GM19025 (cell line): Measurements from ENCODE around the gene DYRK2.
"Not testable (repeated sequence)": the region's sequence is repeated elsewhere in the genome, so short reads cannot be mapped to it uniquely, and the experiment has no call there.

ENCODE experiments used
- ATAC-seq: cut with Tn5 transposase; IDR thresholded peaks from one replicate; pipeline ENCODE4 v1.9.1; 2021; ENCODE audit warnings: mild to moderate bottlenecking, low read depth, moderate library complexity; ENCODE audit not compliant: unreplicated experiment

The DYRK2 gene

GRCh38 chr12:67669217-67669933, 20.8 kb downstream of the DYRK2 start:
- no peak for ATAC-seq

GRCh38 chr12:67669934-67670631, 21.5 kb downstream of the DYRK2 start:
- no peak for ATAC-seq

- no peak for ATAC-seq
Measured at GRCh38 chr12:67671419-67671818, 22.9 kb downstream of the DYRK2 start.

GRCh38 chr12:67671892-67672291, 23.3 kb downstream of the DYRK2 start:
- no peak for ATAC-seq

- not testable (repeated sequence) for ATAC-seq
Measured at GRCh38 chr12:67672507-67672906, 24.0 kb downstream of the DYRK2 start.

GRCh38 chr12:67673509-67673908, 25.0 kb downstream of the DYRK2 start:
- ATAC-seq = not testable (repeated sequence)

GRCh38 chr12:67674417-67674816, 25.9 kb downstream of the DYRK2 start:
- no peak for ATAC-seq

- ATAC-seq = no peak
Measured at GRCh38 chr12:67676624-67677023, 28.1 kb downstream of the DYRK2 start.

GRCh38 chr12:67677166-67677565, 28.6 kb downstream of the DYRK2 start:
- ATAC-seq = no peak

- ATAC-seq = no peak
Measured at GRCh38 chr12:67681105-67681778, 32.7 kb downstream of the DYRK2 start.

GRCh38 chr12:67681941-67682620, 33.5 kb downstream of the DYRK2 start:
- ATAC-seq = no peak

- no peak for ATAC-seq
Measured at GRCh38 chr12:67689385-67689784, 40.8 kb downstream of the DYRK2 start.

- no peak for ATAC-seq
Measured at GRCh38 chr12:67690656-67691055, 42.1 kb downstream of the DYRK2 start.

- no peak for ATAC-seq
Measured at GRCh38 chr12:67691220-67691619, 42.7 kb downstream of the DYRK2 start.

- ATAC-seq = no peak
Measured at GRCh38 chr12:67692135-67692534, 43.6 kb downstream of the DYRK2 start.

- ATAC-seq = peak; percentile 58
Measured at GRCh38 chr12:67692966-67693365, 44.4 kb downstream of the DYRK2 start.

- no peak for ATAC-seq
Measured at GRCh38 chr12:67693894-67694293, 45.3 kb downstream of the DYRK2 start.

GRCh38 chr12:67694306-67694900, 45.9 kb downstream of the DYRK2 start:
- ATAC-seq = no peak

GRCh38 chr12:67695974-67696373, 47.4 kb downstream of the DYRK2 start:
- ATAC-seq = no peak

GRCh38 chr12:67697443-67697842, 48.9 kb downstream of the DYRK2 start:
- no peak for ATAC-seq

- ATAC-seq = no peak
Measured at GRCh38 chr12:67697967-67698366, 49.4 kb downstream of the DYRK2 start.
